Fibroblast of the aortic adventitia (primary cell): Measurements from ENCODE around the gene ATXN1. TPM values are rescaled to one million over a fixed set of nuclear protein-coding genes. Genes with fewer than 3 reads are reported as not detected.

Source experiments
- DNase-seq: peaks from one replicate; pipeline ENCODE4 v3.0.0-alpha.2; 2010; ENCODE audit warnings: low read depth
- H3K4me3 ChIP-seq: 2 replicates; pipeline ENCODE4 v1.5.1; 2011; ENCODE audit warnings: low read depth, mild to moderate bottlenecking, control low read depth, low read length, moderate library complexity
- total RNA-seq: library from RNA; depleted of rRNA; stranded (reverse); fragments of >200 nt; gene quantifications from 2 replicates; pipeline ENCODE4 v1.2.3, GENCODE V29; 2012; ENCODE audit warnings: low replicate concordance
- TF ChIP-seq, protein P1 (sequence below): IDR thresholded peaks from 2 replicates; pipeline ENCODE4 v1.5.1; 2011; ENCODE audit warnings: mild to moderate bottlenecking, low read length, control low read depth, inconsistent platforms; ENCODE audit not compliant: insufficient read depth

The ATXN1 gene
- total RNA-seq, 1 donor: 39.3 TPM

GRCh38 chr6:16524380-16524707, 236.9 kb downstream of the ATXN1 start:
- H3K4me3 ChIP-seq: no peak overlapping the region
- TF ChIP-seq, protein P1, sequence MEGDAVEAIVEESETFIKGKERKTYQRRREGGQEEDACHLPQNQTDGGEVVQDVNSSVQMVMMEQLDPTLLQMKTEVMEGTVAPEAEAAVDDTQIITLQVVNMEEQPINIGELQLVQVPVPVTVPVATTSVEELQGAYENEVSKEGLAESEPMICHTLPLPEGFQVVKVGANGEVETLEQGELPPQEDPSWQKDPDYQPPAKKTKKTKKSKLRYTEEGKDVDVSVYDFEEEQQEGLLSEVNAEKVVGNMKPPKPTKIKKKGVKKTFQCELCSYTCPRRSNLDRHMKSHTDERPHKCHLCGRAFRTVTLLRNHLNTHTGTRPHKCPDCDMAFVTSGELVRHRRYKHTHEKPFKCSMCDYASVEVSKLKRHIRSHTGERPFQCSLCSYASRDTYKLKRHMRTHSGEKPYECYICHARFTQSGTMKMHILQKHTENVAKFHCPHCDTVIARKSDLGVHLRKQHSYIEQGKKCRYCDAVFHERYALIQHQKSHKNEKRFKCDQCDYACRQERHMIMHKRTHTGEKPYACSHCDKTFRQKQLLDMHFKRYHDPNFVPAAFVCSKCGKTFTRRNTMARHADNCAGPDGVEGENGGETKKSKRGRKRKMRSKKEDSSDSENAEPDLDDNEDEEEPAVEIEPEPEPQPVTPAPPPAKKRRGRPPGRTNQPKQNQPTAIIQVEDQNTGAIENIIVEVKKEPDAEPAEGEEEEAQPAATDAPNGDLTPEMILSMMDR: no peak
- peak; percentile 70 for DNase-seq

DNA sequence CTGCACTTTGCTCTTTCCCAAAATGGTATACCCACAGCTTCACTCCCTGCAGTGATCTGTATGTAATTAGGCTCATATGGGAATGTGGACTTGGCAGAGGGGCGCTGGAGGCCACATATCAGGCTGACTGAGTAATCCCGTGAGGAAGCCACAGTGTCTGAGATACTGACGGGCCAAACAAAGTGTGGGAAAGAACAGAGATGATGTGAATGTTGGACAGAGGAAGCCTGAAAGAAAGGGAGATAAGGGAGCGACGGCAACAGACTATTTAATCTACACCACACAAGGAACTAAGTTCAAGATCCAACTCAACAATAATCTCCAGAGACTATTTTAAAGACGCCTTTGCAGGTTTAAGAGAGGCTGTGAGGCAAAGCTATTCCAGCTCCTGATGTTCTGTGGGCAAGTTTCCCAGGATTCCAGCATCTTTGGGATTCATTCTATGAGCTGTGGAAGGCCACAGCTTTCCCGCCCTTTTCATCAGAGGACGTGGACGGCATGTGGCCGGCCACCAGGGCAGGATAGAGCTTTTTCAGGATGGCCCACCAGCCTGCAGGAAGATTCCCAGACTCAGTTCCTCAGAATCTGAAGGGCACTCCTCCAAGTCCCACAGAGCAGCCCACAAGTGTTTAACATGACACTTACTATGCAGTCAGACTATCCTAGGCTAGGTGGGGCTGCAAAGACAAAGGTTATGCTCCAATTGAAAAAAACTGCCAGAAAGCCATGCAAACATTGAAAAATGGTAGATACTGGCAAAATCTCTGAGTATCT, 237.5 kb downstream of the ATXN1 start:
- TF ChIP-seq, protein P1: no peak
- peak; percentile 99 for DNase-seq
- no peak overlapping the region for H3K4me3 ChIP-seq

GRCh38 chr6:16522937-16523336, 238.3 kb downstream of the ATXN1 start:
- TF ChIP-seq, protein P1: no peak
- no peak for DNase-seq

GRCh38 chr6:16521528-16521927, 239.7 kb downstream of the ATXN1 start:
- no peak for DNase-seq
- TF ChIP-seq, protein P1: no peak
- no peak overlapping the region for H3K4me3 ChIP-seq

More at GRCh38 chr6:16522937-16523336, 238.3 kb downstream of the ATXN1 start:
- H3K4me3 ChIP-seq: no peak overlapping the region

GRCh38 chr6:16519265-16520242, 241.7 kb downstream of the ATXN1 start:
- TF ChIP-seq, protein P1: no peak
- no peak overlapping the region for H3K4me3 ChIP-seq
- no peak for DNase-seq

DNA sequence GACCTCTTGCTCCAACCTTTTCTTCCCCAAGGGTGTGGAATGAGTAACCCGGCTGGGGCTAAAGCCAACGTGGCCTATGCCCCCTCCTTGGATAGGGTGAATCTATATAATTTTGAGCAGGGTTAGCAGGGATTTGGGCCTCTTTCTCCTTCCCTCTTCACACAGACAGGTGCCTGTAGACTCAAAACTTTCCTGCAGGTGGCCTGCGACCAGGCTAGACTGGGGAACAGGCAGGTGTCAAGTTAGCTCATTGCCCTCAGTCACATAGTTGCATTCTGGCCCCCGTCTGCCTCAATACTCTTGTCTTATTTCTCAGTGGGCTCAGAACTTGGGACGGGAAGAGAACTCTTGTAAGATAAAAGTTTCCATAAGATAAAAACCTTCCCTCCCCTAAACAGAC, 243.0 kb downstream of the ATXN1 start:
- DNase-seq: no peak
- TF ChIP-seq, protein P1: no peak
- no peak overlapping the region for H3K4me3 ChIP-seq
